Measurements from ENCODE around the gene MARCHF6. TPM values are rescaled to one million over a fixed set of nuclear protein-coding genes. Genes with fewer than 3 reads are reported as not detected.
"Not testable (repeated sequence)": the region's sequence is repeated elsewhere in the genome, so short reads cannot be mapped to it uniquely, and the experiment has no call there.

MARCHF6 gene
- total and polyA plus RNA-seq, 3 donors from 2014 or later: 120 to 153 (median 136) TPM

- H3K4me3 ChIP-seq: no peak overlapping the region
- H3K36me3 ChIP-seq (ENCODE audit: low read depth, missing control alignments): no peaks in the 10 kb centered on the region
- DNase-seq: no peak
- intact Hi-C loops (cut with DNase I; ENCODE audit: low total_unique reads): no loop called here
- no peaks in the 10 kb centered on the region for H3K27me3 ChIP-seq
- H3K4me1 ChIP-seq: peaks cover 4% of the 10 kb centered on the region
- TF ChIP-seq POLR2A (IDR thresholded peaks at IDR 0.05) (no peak), CTCF (IDR thresholded peaks at IDR 0.05) (no peak)
- H3K27ac ChIP-seq: no peak overlapping the region
- H3K9me3 ChIP-seq: no peaks in the 10 kb centered on the region
- WGBS, 2 donors: 90 to 100% methylated on average over 1 of the region's 1 CpG
These were observed 37.6 kb downstream of the MARCHF6 start for GRCh38 chr5:10391130-10391529.

- H3K27me3 ChIP-seq; H3K36me3 ChIP-seq (ENCODE audit: low read depth, missing control alignments); H3K27ac ChIP-seq; DNase-seq; intact Hi-C loops (cut with DNase I; ENCODE audit: low total_unique reads); H3K4me3 ChIP-seq; H3K4me1 ChIP-seq; H3K9me3 ChIP-seq: not testable (repeated sequence)
- 74 to 87% methylated on average over 6 of the region's 6 CpGs for WGBS, 2 donors
These were observed 39.3 kb downstream of the MARCHF6 start for GRCh38 chr5:10392567-10393328.

DNA sequence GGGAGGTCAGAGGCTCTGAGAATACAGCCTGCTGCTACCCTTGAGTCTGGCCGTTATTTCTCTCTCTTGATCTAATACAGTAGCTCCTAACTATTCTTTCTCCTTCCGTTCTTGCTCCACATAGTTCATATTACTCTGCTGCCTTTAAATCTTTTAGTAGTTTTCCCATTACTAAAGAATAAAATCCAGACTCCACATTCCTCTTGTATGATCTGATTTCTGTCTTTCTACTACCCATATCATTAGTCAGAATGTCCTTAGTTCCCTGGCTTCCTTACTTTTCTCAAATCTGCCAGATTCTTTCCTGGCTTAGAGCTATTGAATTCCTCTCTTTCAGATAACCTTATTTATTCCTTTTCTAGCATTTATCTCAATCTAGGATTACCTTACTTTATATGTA is 40.0 kb downstream of the MARCHF6 start:
- Histone ChIP-seq H3K27ac (no peak overlapping the region), H3K4me3 (no peak overlapping the region), H3K36me3 (ENCODE audit: low read depth, missing control alignments) (no peaks in the 10 kb centered on the region), H3K27me3 (no peaks in the 10 kb centered on the region), H3K9me3 (no peaks in the 10 kb centered on the region), H3K4me1 (peaks cover 4% of the 10 kb centered on the region)
- WGBS, 2 donors: 56% methylated on average over 2 of the region's 2 CpGs
- TF ChIP-seq CTCF (IDR thresholded peaks at IDR 0.05) (no peak), POLR2A (IDR thresholded peaks at IDR 0.05) (no peak)
- DNase-seq: no peak
- intact Hi-C loops (cut with DNase I; ENCODE audit: low total_unique reads): no loop called here

GRCh38 chr5:10396552-10396951 is 43.1 kb downstream of the MARCHF6 start:
- peaks cover 4% of the 10 kb centered on the region for H3K4me1 ChIP-seq
- no peaks in the 10 kb centered on the region for H3K27me3 ChIP-seq
- 75 to 76% methylated on average over 5 of the region's 5 CpGs for WGBS, 2 donors
- no peaks in the 10 kb centered on the region for H3K36me3 ChIP-seq (ENCODE audit: low read depth, missing control alignments)
- TF ChIP-seq POLR2A (IDR thresholded peaks at IDR 0.05) (no peak), CTCF (IDR thresholded peaks at IDR 0.05) (no peak)
- no peak overlapping the region for H3K4me3 ChIP-seq
- DNase-seq: no peak
- intact Hi-C loops (cut with DNase I; ENCODE audit: low total_unique reads): no loop called here
- no peaks in the 10 kb centered on the region for H3K9me3 ChIP-seq
- H3K27ac ChIP-seq: no peak overlapping the region

GRCh38 chr5:10399839-10400238 is 46.3 kb downstream of the MARCHF6 start:
- TF ChIP-seq POLR2A (IDR thresholded peaks at IDR 0.05) (no peak), CTCF (IDR thresholded peaks at IDR 0.05) (no peak)
- no peak for DNase-seq
- no peaks in the 10 kb centered on the region for H3K27me3 ChIP-seq
- H3K36me3 ChIP-seq (ENCODE audit: low read depth, missing control alignments): no peaks in the 10 kb centered on the region
- H3K4me3 ChIP-seq: no peak overlapping the region
- H3K4me1 ChIP-seq: no peaks in the 10 kb centered on the region
- H3K9me3 ChIP-seq: no peaks in the 10 kb centered on the region
- intact Hi-C loops (cut with DNase I; ENCODE audit: low total_unique reads): no loop called here
- peak overlapping the region in 1 of 2 donors; percentile 44 for H3K27ac ChIP-seq
